Measurements from ENCODE around the gene PHRF1. TPM values are rescaled to one million over a fixed set of nuclear protein-coding genes. Genes with fewer than 3 reads are reported as not detected.

The PHRF1 gene
- total RNA-seq, 6 experiments from 2014 or later: 15.4 to 21.9 (median 20.3) TPM

DNA sequence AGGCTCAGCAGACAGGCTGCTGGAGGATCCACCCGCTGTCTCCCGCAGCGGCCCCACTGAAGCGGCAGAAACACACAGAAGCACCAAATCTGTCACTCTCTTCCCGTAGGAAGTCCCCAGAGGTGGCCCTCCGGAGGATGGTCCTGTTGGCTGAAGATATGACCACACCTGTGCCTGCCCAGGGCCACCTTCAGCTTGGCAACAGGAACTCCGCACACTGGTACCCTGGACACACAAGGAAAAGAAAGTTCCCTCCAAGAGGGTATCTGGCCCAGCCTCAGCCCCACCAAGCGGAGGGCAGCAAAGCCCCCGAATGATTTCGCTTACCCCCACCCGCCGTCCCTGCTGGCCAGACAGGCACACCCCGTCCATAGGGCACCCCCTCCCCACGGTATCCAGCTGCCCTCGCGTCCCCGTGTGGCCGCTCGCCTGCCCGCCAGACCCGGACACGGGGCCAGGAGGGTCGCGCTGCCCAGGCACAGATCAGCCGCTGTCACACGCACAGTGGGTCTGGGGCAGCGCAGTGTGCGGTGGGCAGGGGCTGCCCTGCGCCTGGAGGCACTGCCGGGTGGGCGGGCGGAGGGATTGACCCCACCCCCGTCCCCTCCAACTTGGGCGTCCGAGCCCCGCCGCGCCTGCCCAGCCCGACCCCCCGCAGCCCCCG lies 8.5 kb upstream of the PHRF1 start:
- Histone ChIP-seq H3K27me3 (no peaks in the 10 kb centered on the region), H3K36me3 (peaks cover 0 to 4% (median 0%) of the 10 kb centered on the region in 4 donors), H3K27ac (peak overlapping the region in 2 of 3 donors; percentile 56 to 79), H3K4me1 (peaks cover 0 to 25% (median 6%) of the 10 kb centered on the region in 4 donors), H3K9me3 (no peaks in the 10 kb centered on the region), H3K4me3 (peak overlapping the region; percentile 61 to 71 (median 68))
- ATAC-seq (peak in 2 of 4 donors; percentile 0 to 1), DNase-seq (peak in 2 of 3 donors; percentile 57 to 64)
- intact Hi-C loops (cut with DNase I): no loop called here
- no peak for TF ChIP-seq POLR2A (IDR thresholded peaks at IDR 0.05)
- no peak for TF ChIP-seq CTCF (IDR thresholded peaks at IDR 0.05)
- WGBS (ENCODE audit: insufficient coverage, low coverage, low lambda C conversion rate, missing lambda C conversion rate): no CpG with 5 or more reads among the region's 41 CpGs

DNA sequence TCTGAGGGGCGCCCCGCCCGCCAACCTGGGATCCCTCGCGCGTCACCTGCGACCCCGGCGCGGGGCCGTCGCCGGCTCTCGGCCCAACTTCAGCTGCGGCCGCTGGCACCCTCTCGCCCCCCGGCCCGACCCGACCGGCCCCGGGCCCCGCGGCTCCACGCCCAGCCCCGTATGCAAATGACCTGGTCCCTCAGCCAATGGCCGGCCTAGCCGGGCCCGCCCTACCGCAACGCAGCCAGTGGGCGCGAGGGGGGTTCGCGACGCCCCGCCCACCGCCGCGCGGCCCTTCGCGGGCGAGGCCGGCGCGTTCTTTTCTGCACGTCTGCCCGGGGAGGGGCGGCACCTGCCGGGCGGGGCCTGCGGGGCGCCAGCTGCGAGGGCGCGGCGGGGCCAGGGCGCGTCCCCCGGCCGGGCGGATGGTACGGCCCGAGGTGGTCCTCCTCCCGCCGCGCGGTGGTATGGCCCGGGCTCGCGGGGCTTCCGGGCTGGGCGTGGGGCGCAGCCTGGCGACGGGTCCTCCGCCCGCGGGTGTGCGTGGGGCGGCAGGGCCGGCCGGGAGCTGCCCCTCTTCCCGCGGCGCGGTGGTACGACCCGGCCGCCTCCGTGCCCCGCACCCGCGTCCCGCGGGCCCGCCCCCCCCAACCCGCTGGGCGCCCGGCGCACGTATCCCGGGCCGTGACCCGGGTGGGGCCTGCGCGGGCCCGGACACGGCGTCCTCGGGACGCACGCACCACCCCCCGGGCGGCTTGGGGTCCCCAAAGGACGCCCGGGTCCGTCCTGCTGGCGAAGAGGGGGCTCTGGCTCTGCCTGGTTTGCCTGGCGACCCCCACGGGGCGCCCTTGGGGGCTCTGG lies 7.7 kb upstream of the PHRF1 start:
- peak overlapping the region; percentile 61 to 73 (median 71) for H3K4me3 ChIP-seq
- no CpG with 5 or more reads among the region's 123 CpGs for WGBS (ENCODE audit: insufficient coverage, low coverage, low lambda C conversion rate, missing lambda C conversion rate)
- no peaks in the 10 kb centered on the region for H3K27me3 ChIP-seq
- peak; percentile 95 to 97 (median 97) for DNase-seq
- intact Hi-C loops (cut with DNase I): no loop called here
- peak overlapping the region; percentile 72 to 94 (median 79) for H3K27ac ChIP-seq
- H3K4me1 ChIP-seq: peaks cover 0 to 32% (median 5%) of the 10 kb centered on the region in 4 donors
- H3K36me3 ChIP-seq: no peaks in the 10 kb centered on the region
- TF ChIP-seq CTCF (IDR thresholded peaks at IDR 0.05) (peak in 1 of 4 donors; percentile 6), POLR2A (IDR thresholded peaks at IDR 0.05) (peak; percentile 75)
- ATAC-seq: peak; percentile 82 to 92 (median 86)
- H3K9me3 ChIP-seq: no peaks in the 10 kb centered on the region

DNA sequence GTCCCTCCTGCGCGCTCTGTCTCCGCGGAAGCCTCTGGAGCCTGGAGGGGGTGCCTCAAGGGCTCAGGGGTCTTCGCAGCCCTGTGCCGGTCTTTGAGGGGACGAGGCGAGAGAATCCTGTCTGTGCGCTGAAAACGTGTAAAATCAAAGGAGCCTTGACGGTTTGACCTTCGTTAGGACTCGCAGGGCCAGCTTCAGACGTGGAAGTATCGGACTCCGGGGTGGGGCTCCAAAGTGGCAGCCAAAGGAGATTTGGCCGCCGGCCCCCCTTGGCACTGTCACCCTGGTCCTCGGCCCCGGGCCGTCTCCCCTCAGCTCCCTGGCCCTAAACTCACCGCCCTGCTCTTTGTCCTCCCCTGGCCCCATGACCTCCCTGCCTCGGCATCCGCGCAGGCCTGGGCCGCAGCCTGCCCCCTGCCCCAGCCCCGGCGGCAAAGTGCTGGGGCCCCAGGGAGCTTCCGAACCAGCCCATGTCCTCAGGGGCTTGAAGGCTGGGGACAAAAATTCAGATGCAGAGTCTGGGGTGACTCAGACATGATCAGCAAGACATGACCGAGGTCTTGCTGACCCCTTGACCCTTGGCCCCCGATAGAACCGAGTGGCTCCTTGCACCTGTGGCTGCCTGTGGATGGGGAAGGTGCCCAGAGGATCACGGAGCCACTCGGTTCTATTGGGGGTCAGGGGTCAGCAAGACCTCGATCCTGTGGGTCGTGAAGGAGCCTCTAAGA lies 6.9 kb upstream of the PHRF1 start:
- DNase-seq (peak; percentile 64 to 93 (median 87)), ATAC-seq (peak; percentile 25 to 65 (median 57))
- intact Hi-C loops (cut with DNase I): no loop called here
- H3K4me1 ChIP-seq: peaks cover 0 to 34% (median 5%) of the 10 kb centered on the region in 4 donors
- no peak for TF ChIP-seq CTCF (IDR thresholded peaks at IDR 0.05)
- no peaks in the 10 kb centered on the region for H3K27me3 ChIP-seq
- WGBS (ENCODE audit: insufficient coverage, low coverage, low lambda C conversion rate, missing lambda C conversion rate): 7% methylated on average over 17 of the region's 36 CpGs
- peak overlapping the region; percentile 72 to 94 (median 79) for H3K27ac ChIP-seq
- peak overlapping the region; percentile 61 to 73 (median 71) for H3K4me3 ChIP-seq
- no peaks in the 10 kb centered on the region for H3K36me3 ChIP-seq
- no peaks in the 10 kb centered on the region for H3K9me3 ChIP-seq

GRCh38 chr11:571802-572185 lies 4.5 kb upstream of the PHRF1 start:
- H3K27ac ChIP-seq: no peak overlapping the region
- WGBS (ENCODE audit: insufficient coverage, low coverage, low lambda C conversion rate, missing lambda C conversion rate): 77% methylated on average over 3 of the region's 8 CpGs
- TF ChIP-seq POLR2A (IDR thresholded peaks at IDR 0.05): no peak
- no peak for TF ChIP-seq CTCF (IDR thresholded peaks at IDR 0.05)
- intact Hi-C loops (cut with DNase I): no loop called here
- ATAC-seq (no peak), DNase-seq (no peak)
- peaks cover 0 to 44% (median 5%) of the 10 kb centered on the region in 4 donors for H3K4me1 ChIP-seq
- no peaks in the 10 kb centered on the region for H3K36me3 ChIP-seq
- no peak overlapping the region for H3K4me3 ChIP-seq
- H3K27me3 ChIP-seq: no peaks in the 10 kb centered on the region
- H3K9me3 ChIP-seq: no peaks in the 10 kb centered on the region
